SW480 (cell line): ENCODE results near the gene B4GALNT4.
"Not testable (repeated sequence)": the region's sequence is repeated elsewhere in the genome, so short reads cannot be mapped to it uniquely, and the experiment has no call there.

Experiments used
- DNase-seq: peaks from one replicate; pipeline ENCODE4 v3.0.0-alpha.2; 2016; ENCODE audit warnings: low spot score

Gene B4GALNT4

GRCh38 chr11:334264-334994, 34.9 kb upstream of the B4GALNT4 start:
- DNase-seq: no peak

- no peak for DNase-seq
These were observed 33.3 kb upstream of the B4GALNT4 start for GRCh38 chr11:335779-336658.

GRCh38 chr11:336659-337198, 32.6 kb upstream of the B4GALNT4 start:
- DNase-seq: no peak

GRCh38 chr11:337711-338110, 31.6 kb upstream of the B4GALNT4 start:
- no peak for DNase-seq

GRCh38 chr11:339963-340362, 29.3 kb upstream of the B4GALNT4 start:
- DNase-seq: no peak

- no peak for DNase-seq
These were observed 28.5 kb upstream of the B4GALNT4 start for GRCh38 chr11:340539-341512.

GRCh38 chr11:342328-342727, 27.0 kb upstream of the B4GALNT4 start:
- DNase-seq: no peak

- DNase-seq: no peak
These were observed 24.3 kb upstream of the B4GALNT4 start for GRCh38 chr11:344836-345578.

- no peak for DNase-seq
These were observed 22.8 kb upstream of the B4GALNT4 start for GRCh38 chr11:346529-346928.

GRCh38 chr11:349270-349954, 19.9 kb upstream of the B4GALNT4 start:
- not testable (repeated sequence) for DNase-seq

- DNase-seq: not testable (repeated sequence)
These were observed 19.1 kb upstream of the B4GALNT4 start for GRCh38 chr11:350033-350722.

GRCh38 chr11:350723-351255, 18.5 kb upstream of the B4GALNT4 start:
- DNase-seq: no peak

- no peak for DNase-seq
These were observed 17.9 kb upstream of the B4GALNT4 start for GRCh38 chr11:351411-351810.

GRCh38 chr11:352456-353031, 16.8 kb upstream of the B4GALNT4 start:
- no peak for DNase-seq

- DNase-seq: no peak
These were observed 16.0 kb upstream of the B4GALNT4 start for GRCh38 chr11:353179-353873.

- DNase-seq: peak; percentile 75
These were observed 13.5 kb upstream of the B4GALNT4 start for GRCh38 chr11:355581-356458.

GRCh38 chr11:356610-357009, 12.7 kb upstream of the B4GALNT4 start:
- DNase-seq: no peak

- DNase-seq: no peak
These were observed 11.7 kb upstream of the B4GALNT4 start for GRCh38 chr11:357582-357981.
